ENCODE data around the gene DUSP14.

DUSP14 gene

GRCh38 chr17:37520174-37520573, 30.5 kb downstream of the DUSP14 start:
- Histone ChIP-seq H3K36me3 (ENCODE audit: insufficient read depth, low read length) (peaks cover 52% of the 10 kb centered on the region), H3K9me3 (ENCODE audit: low read length) (no peaks in the 10 kb centered on the region)

GRCh38 chr17:37521821-37522220, 32.1 kb downstream of the DUSP14 start:
- Histone ChIP-seq H3K27me3 (ENCODE audit: control insufficient read depth in 1 of 2, insufficient read depth in 2 of 2, low read length in 2 of 2) (no peaks in the 10 kb centered on the region), H3K9me3 (ENCODE audit: low read length) (no peaks in the 10 kb centered on the region), H3K27ac (ENCODE audit: low read depth, low read length) (no peak overlapping the region), H3K4me1 (ENCODE audit: insufficient read depth, low read length) (no peaks in the 10 kb centered on the region), H3K4me3 (ENCODE audit: low read depth in 1 of 2, low read length in 2 of 2) (no peak overlapping the region), H3K9ac (ENCODE audit: low read length) (no peak overlapping the region), H3K36me3 (ENCODE audit: insufficient read depth, low read length) (peaks cover 60% of the 10 kb centered on the region)

More at GRCh38 chr17:37520174-37520573, 30.5 kb downstream of the DUSP14 start:
- no peak overlapping the region for H3K27ac ChIP-seq (ENCODE audit: low read depth, low read length)
- H3K9ac ChIP-seq (ENCODE audit: low read length), result no peak overlapping the region
- no peaks in the 10 kb centered on the region for H3K4me1 ChIP-seq (ENCODE audit: insufficient read depth, low read length)
- H3K27me3 ChIP-seq (ENCODE audit: control insufficient read depth in 1 of 2, insufficient read depth in 2 of 2, low read length in 2 of 2), result no peaks in the 10 kb centered on the region
- no peak overlapping the region for H3K4me3 ChIP-seq (ENCODE audit: low read depth in 1 of 2, low read length in 2 of 2)

GRCh38 chr17:37523715-37524219, 34.1 kb downstream of the DUSP14 start:
- H3K4me1 ChIP-seq (ENCODE audit: insufficient read depth, low read length), result no peaks in the 10 kb centered on the region
- no peaks in the 10 kb centered on the region for H3K27me3 ChIP-seq (ENCODE audit: control insufficient read depth in 1 of 2, insufficient read depth in 2 of 2, low read length in 2 of 2)
- no peak overlapping the region for H3K4me3 ChIP-seq (ENCODE audit: low read depth in 1 of 2, low read length in 2 of 2)
- H3K9me3 ChIP-seq (ENCODE audit: low read length), result no peaks in the 10 kb centered on the region
- H3K9ac ChIP-seq (ENCODE audit: low read length), result no peak overlapping the region
- peaks cover 52% of the 10 kb centered on the region for H3K36me3 ChIP-seq (ENCODE audit: insufficient read depth, low read length)
- no peak overlapping the region for H3K27ac ChIP-seq (ENCODE audit: low read depth, low read length)

- Histone ChIP-seq H3K4me1 (ENCODE audit: insufficient read depth, low read length) (no peaks in the 10 kb centered on the region), H3K4me3 (ENCODE audit: low read depth in 1 of 2, low read length in 2 of 2) (no peak overlapping the region), H3K9ac (ENCODE audit: low read length) (no peak overlapping the region), H3K27me3 (ENCODE audit: control insufficient read depth in 1 of 2, insufficient read depth in 2 of 2, low read length in 2 of 2) (no peaks in the 10 kb centered on the region), H3K27ac (ENCODE audit: low read depth, low read length) (no peak overlapping the region), H3K36me3 (ENCODE audit: insufficient read depth, low read length) (peaks cover 59% of the 10 kb centered on the region), H3K9me3 (ENCODE audit: low read length) (no peaks in the 10 kb centered on the region)
These were observed 37.7 kb downstream of the DUSP14 start for GRCh38 chr17:37527249-37527851.

GRCh38 chr17:37530420-37530819, 40.7 kb downstream of the DUSP14 start:
- Histone ChIP-seq H3K4me3 (ENCODE audit: low read depth in 1 of 2, low read length in 2 of 2) (no peak overlapping the region), H3K9me3 (ENCODE audit: low read length) (no peaks in the 10 kb centered on the region), H3K36me3 (ENCODE audit: insufficient read depth, low read length) (peaks cover 49% of the 10 kb centered on the region), H3K4me1 (ENCODE audit: insufficient read depth, low read length) (no peaks in the 10 kb centered on the region), H3K27ac (ENCODE audit: low read depth, low read length) (no peak overlapping the region), H3K9ac (ENCODE audit: low read length) (no peak overlapping the region), H3K27me3 (ENCODE audit: control insufficient read depth in 1 of 2, insufficient read depth in 2 of 2, low read length in 2 of 2) (no peaks in the 10 kb centered on the region)

GRCh38 chr17:37532756-37533155, 43.1 kb downstream of the DUSP14 start:
- Histone ChIP-seq H3K9ac (ENCODE audit: low read length) (no peak overlapping the region), H3K36me3 (ENCODE audit: insufficient read depth, low read length) (peaks cover 61% of the 10 kb centered on the region), H3K9me3 (ENCODE audit: low read length) (no peaks in the 10 kb centered on the region), H3K27ac (ENCODE audit: low read depth, low read length) (no peak overlapping the region), H3K4me3 (ENCODE audit: low read depth in 1 of 2, low read length in 2 of 2) (no peak overlapping the region), H3K27me3 (ENCODE audit: control insufficient read depth in 1 of 2, insufficient read depth in 2 of 2, low read length in 2 of 2) (no peaks in the 10 kb centered on the region), H3K4me1 (ENCODE audit: insufficient read depth, low read length) (no peaks in the 10 kb centered on the region)

- Histone ChIP-seq H3K27me3 (ENCODE audit: control insufficient read depth in 1 of 2, insufficient read depth in 2 of 2, low read length in 2 of 2) (no peaks in the 10 kb centered on the region), H3K4me3 (ENCODE audit: low read depth in 1 of 2, low read length in 2 of 2) (no peak overlapping the region), H3K27ac (ENCODE audit: low read depth, low read length) (no peak overlapping the region), H3K36me3 (ENCODE audit: insufficient read depth, low read length) (peaks cover 65% of the 10 kb centered on the region), H3K9me3 (ENCODE audit: low read length) (no peaks in the 10 kb centered on the region), H3K4me1 (ENCODE audit: insufficient read depth, low read length) (no peaks in the 10 kb centered on the region), H3K9ac (ENCODE audit: low read length) (no peak overlapping the region)
These were observed 46.2 kb downstream of the DUSP14 start for GRCh38 chr17:37535906-37536305.

- Histone ChIP-seq H3K4me3 (ENCODE audit: low read depth in 1 of 2, low read length in 2 of 2) (no peak overlapping the region), H3K36me3 (ENCODE audit: insufficient read depth, low read length) (peaks cover 71% of the 10 kb centered on the region), H3K27ac (ENCODE audit: low read depth, low read length) (no peak overlapping the region), H3K27me3 (ENCODE audit: control insufficient read depth in 1 of 2, insufficient read depth in 2 of 2, low read length in 2 of 2) (no peaks in the 10 kb centered on the region), H3K9me3 (ENCODE audit: low read length) (no peaks in the 10 kb centered on the region), H3K4me1 (ENCODE audit: insufficient read depth, low read length) (no peaks in the 10 kb centered on the region), H3K9ac (ENCODE audit: low read length) (no peak overlapping the region)
These were observed 49.4 kb downstream of the DUSP14 start for GRCh38 chr17:37538981-37539659.

GRCh38 chr17:37541880-37542660, 52.4 kb downstream of the DUSP14 start:
- H3K27ac ChIP-seq (ENCODE audit: low read depth, low read length), result no peak overlapping the region
- H3K4me3 ChIP-seq (ENCODE audit: low read depth in 1 of 2, low read length in 2 of 2), result no peak overlapping the region
- H3K9ac ChIP-seq (ENCODE audit: low read length), result no peak overlapping the region
- no peaks in the 10 kb centered on the region for H3K27me3 ChIP-seq (ENCODE audit: control insufficient read depth in 1 of 2, insufficient read depth in 2 of 2, low read length in 2 of 2)
- no peaks in the 10 kb centered on the region for H3K9me3 ChIP-seq (ENCODE audit: low read length)
- peaks cover 7% of the 10 kb centered on the region for H3K4me1 ChIP-seq (ENCODE audit: insufficient read depth, low read length)
- H3K36me3 ChIP-seq (ENCODE audit: insufficient read depth, low read length), result peaks cover 51% of the 10 kb centered on the region

GRCh38 chr17:37543637-37544052, 54.0 kb downstream of the DUSP14 start:
- no peaks in the 10 kb centered on the region for H3K9me3 ChIP-seq (ENCODE audit: low read length)
- no peak overlapping the region for H3K9ac ChIP-seq (ENCODE audit: low read length)
- no peaks in the 10 kb centered on the region for H3K27me3 ChIP-seq (ENCODE audit: control insufficient read depth in 1 of 2, insufficient read depth in 2 of 2, low read length in 2 of 2)
- no peak overlapping the region for H3K27ac ChIP-seq (ENCODE audit: low read depth, low read length)
- peaks cover 36% of the 10 kb centered on the region for H3K36me3 ChIP-seq (ENCODE audit: insufficient read depth, low read length)
- peaks cover 7% of the 10 kb centered on the region for H3K4me1 ChIP-seq (ENCODE audit: insufficient read depth, low read length)
- no peak overlapping the region for H3K4me3 ChIP-seq (ENCODE audit: low read depth in 1 of 2, low read length in 2 of 2)

GRCh38 chr17:37545486-37545885, 55.8 kb downstream of the DUSP14 start:
- Histone ChIP-seq H3K4me3 (ENCODE audit: low read depth in 1 of 2, low read length in 2 of 2) (no peak overlapping the region), H3K9ac (ENCODE audit: low read length) (no peak overlapping the region), H3K9me3 (ENCODE audit: low read length) (no peaks in the 10 kb centered on the region), H3K27ac (ENCODE audit: low read depth, low read length) (no peak overlapping the region), H3K4me1 (ENCODE audit: insufficient read depth, low read length) (peaks cover 7% of the 10 kb centered on the region), H3K36me3 (ENCODE audit: insufficient read depth, low read length) (peaks cover 18% of the 10 kb centered on the region), H3K27me3 (ENCODE audit: control insufficient read depth in 1 of 2, insufficient read depth in 2 of 2, low read length in 2 of 2) (no peaks in the 10 kb centered on the region)

Data from muscle layer of colon (tissue), 2 donors.